ENCODE data around the gene ETFA.

ETFA gene

DNA sequence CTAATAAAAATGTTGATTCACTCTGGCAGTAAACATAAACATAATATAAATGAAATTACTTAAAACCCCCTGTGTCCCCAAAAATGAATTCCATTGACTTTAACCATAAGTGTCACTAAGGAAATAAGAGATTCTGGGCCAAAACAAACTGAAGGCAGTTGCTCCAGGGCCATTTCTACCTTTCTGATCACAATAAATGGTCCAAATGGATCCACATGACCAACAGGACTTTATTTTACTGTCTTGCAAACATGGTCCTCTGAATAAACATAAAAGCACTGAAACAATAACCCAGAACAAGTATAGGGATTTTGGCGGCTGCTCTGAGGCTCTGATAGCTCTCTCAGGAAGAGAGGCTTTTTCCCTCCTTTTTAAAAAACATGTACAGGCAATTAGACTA is 77.3 kb downstream of the ETFA start:
- H3K27ac ChIP-seq = no peak overlapping the region; the same call in 1 of the 2 replicates
- TF ChIP-seq, protein P1, sequence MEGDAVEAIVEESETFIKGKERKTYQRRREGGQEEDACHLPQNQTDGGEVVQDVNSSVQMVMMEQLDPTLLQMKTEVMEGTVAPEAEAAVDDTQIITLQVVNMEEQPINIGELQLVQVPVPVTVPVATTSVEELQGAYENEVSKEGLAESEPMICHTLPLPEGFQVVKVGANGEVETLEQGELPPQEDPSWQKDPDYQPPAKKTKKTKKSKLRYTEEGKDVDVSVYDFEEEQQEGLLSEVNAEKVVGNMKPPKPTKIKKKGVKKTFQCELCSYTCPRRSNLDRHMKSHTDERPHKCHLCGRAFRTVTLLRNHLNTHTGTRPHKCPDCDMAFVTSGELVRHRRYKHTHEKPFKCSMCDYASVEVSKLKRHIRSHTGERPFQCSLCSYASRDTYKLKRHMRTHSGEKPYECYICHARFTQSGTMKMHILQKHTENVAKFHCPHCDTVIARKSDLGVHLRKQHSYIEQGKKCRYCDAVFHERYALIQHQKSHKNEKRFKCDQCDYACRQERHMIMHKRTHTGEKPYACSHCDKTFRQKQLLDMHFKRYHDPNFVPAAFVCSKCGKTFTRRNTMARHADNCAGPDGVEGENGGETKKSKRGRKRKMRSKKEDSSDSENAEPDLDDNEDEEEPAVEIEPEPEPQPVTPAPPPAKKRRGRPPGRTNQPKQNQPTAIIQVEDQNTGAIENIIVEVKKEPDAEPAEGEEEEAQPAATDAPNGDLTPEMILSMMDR (IDR thresholded peaks at IDR 0.05) = no peak
- TF ChIP-seq ZFX (IDR thresholded peaks at IDR 0.05; ENCODE audit: borderline replicate concordance) = no peak

DNA sequence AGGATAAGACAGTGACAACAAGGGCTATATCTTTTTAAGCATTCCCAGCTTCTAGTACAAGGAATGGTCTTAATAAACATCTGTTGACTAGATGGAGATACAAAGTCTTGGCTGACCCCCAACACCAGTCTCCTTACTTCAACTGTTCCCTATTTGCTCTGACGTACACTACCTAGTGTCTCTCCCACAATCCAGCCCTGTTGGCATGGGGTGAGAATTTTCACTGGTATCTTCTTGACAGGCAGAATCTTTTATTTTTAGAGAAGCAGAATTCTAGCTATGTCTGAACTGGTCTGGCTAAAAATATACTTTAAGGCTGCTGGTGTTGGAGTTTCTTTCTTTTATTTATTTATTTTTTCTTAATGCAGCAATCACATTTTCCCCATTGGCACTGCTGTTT is 82.0 kb downstream of the ETFA start:
- TF ChIP-seq ZFX (IDR thresholded peaks at IDR 0.05; ENCODE audit: borderline replicate concordance) = no peak
- TF ChIP-seq, protein P1 (IDR thresholded peaks at IDR 0.05) = no peak

DNA sequence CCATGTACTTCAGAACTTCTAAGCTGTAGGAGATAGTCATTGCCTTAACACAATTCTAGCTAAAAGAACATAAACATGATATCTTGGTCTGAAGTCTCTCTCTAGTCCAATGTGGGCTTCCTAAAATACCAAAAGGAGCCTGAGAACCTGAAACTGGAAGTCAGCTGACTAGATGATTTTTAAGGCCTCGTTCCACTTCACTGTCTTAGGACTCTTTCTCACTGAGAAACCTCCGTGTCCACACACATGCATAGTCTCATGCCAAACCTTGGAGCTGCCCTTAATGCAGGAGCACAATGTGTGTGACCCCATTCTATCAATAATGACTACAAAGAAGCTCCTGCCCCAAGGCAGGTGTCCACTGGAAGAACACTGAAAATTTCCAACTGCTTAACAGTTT is 87.7 kb downstream of the ETFA start:
- TF ChIP-seq ZFX (IDR thresholded peaks at IDR 0.05; ENCODE audit: borderline replicate concordance) = no peak
- TF ChIP-seq, protein P1 (IDR thresholded peaks at IDR 0.05) = no peak
- no peak overlapping the region for H3K27ac ChIP-seq

More for the DNA sequence above, 82.0 kb downstream of the ETFA start:
- no peak overlapping the region for H3K27ac ChIP-seq

DNA sequence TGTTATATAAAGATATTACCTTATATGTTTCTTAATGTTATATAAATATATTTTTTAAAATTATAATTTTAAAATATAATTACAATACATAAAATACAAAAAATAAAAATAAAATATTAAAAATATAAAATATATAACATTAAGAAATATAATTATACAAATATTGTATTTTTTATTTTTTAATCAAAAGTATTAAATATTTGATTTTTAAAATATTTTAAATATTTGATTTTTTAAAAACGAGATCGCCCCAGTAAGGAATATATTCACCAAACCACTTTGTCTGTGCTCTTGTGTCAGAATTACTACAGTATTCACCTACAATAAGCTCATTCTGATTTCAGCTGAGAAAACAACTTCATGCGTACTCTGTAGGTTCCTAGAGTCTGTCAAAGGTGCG is 89.1 kb downstream of the ETFA start:
- H3K27ac ChIP-seq = no peak overlapping the region
- no peak for TF ChIP-seq ZFX (IDR thresholded peaks at IDR 0.05; ENCODE audit: borderline replicate concordance)
- TF ChIP-seq, protein P1 (IDR thresholded peaks at IDR 0.05) = no peak

DNA sequence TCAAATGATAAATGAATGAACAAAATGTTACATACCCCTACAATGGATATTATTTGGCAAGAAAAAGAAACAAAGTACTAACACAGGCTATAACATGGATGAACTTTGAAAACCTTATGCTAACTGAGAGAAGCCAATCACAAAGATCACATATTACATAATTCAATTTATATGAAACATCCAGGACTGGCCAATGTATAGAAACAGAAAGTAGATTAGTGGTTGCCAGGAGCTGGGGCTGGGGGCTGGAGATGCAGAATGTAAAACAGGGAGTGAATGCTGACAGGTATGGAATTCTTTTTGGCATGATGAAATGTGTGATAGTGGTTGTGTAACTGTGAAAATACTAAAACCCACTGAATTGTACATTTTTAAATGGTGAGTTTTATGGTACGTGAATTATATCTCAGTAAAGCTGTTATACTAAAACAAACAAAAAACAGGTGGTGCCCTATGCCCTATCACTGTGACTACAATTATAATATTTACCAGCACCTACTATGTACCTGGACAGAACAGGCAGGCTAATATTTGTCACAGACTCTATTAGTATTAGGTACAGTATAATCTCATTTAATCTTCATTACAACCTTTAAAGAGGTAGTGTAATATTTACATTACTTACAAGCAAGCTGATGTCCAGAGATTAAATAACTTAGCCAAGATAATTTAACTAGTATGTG is 90.0 kb downstream of the ETFA start:
- no peak for TF ChIP-seq ZFX (IDR thresholded peaks at IDR 0.05; ENCODE audit: borderline replicate concordance)
- TF ChIP-seq, protein P1 (IDR thresholded peaks at IDR 0.05) = no peak
- H3K27ac ChIP-seq = no peak overlapping the region

DNA sequence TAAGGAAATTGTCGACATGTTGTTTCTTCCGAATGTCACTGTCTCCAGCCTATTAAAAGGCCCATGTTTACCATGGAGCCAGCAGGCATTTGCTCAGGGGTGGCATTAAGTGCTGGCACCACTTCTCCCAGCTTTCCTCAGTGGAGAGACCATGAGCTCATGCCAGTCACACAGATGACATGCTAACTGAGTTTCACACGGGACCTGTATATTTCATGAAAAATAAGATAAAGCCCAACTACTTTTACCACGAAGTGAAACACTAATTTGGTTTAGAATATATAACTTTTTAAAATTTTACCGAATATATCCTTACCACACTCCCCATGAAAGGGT is 93.4 kb downstream of the ETFA start:
- TF ChIP-seq, protein P1 (IDR thresholded peaks at IDR 0.05) = no peak
- TF ChIP-seq ZFX (IDR thresholded peaks at IDR 0.05; ENCODE audit: borderline replicate concordance) = no peak
- H3K27ac ChIP-seq = peak overlapping the region; percentile 27; the same call in 1 of the 2 replicates

DNA sequence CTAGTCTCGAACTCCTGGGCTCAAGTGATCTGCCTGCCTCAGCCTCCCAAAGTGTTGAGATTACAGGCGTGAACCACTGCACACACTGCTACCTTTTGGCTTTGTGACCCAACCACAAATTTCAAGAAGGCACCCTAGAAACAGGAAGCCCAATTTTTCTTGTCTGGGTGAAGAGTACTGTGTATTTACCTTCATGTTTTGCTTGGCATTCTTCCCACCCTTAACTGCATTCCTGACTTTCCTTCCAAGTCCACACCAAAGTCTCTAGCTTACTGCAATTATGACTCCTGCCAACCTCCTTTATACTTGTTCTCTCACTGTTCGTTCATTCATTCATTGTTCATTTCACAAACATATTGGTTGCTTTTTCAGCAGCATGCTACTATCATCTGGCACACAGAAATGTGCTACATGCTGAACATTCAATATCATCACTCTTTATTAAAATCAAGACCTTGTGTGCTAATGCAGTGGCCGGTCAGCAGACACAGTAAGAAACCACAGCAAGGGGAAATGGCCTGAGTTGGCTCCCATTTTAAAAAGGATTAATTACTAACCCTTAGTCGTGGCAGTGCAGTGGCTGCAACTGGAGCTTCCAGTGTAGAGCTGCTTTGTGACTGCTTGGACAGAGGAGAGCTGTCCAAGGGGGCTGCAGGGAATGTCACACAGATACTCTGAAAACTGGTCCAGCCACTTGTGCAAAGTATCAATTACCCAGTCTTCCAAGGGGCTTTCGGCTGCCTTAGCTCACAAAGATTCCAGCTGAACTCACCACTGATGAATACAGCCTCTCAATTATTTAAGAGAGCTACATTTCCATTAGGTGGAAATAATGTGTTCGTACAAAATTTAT is 94.0 kb downstream of the ETFA start:
- no peak for TF ChIP-seq ZFX (IDR thresholded peaks at IDR 0.05; ENCODE audit: borderline replicate concordance)
- TF ChIP-seq, protein P1 (IDR thresholded peaks at IDR 0.05) = no peak
- H3K27ac ChIP-seq = peak overlapping the region; percentile 27; the same call in 1 of the 2 replicates
